Ecto neural progenitor cell (in vitro differentiated cells): ENCODE data around the gene FMO3.

ENCODE experiments used
- DNase-seq: peaks from one replicate; pipeline ENCODE4 v3.0.0-alpha.2; 2018; ENCODE audit warnings: low spot score

Gene FMO3

GRCh38 chr1:171159148-171159547, 68.4 kb downstream of the FMO3 start:
- no peak for DNase-seq

GRCh38 chr1:171160211-171160610, 69.5 kb downstream of the FMO3 start:
- no peak for DNase-seq

- DNase-seq: no peak
Measured at GRCh38 chr1:171160639-171161354, 70.1 kb downstream of the FMO3 start.

- DNase-seq: no peak
Measured at GRCh38 chr1:171161431-171161830, 70.7 kb downstream of the FMO3 start.

- DNase-seq: no peak
Measured at GRCh38 chr1:171166361-171166760, 75.7 kb downstream of the FMO3 start.
